ENCODE results near the gene MASP1.

Gene MASP1

GRCh38 chr3:187185759-187186158, 105.8 kb downstream of the MASP1 start:
- no peak overlapping the region for H3K4me3 ChIP-seq (ENCODE audit: low read depth, low read length)
- no peak for TF ChIP-seq CTCF (IDR thresholded peaks at IDR 0.05; ENCODE audit: low read depth, low read length)
- DNase-seq (ENCODE audit: low read depth, low spot score) = no peak
- in situ Hi-C loops (cut with HindIII; ENCODE audit: low sequenced_read_pairs) = no loop called here

All from astrocyte of the spinal cord (primary cell).